ENCODE results near the gene KLRD1.

Gene KLRD1

DNA sequence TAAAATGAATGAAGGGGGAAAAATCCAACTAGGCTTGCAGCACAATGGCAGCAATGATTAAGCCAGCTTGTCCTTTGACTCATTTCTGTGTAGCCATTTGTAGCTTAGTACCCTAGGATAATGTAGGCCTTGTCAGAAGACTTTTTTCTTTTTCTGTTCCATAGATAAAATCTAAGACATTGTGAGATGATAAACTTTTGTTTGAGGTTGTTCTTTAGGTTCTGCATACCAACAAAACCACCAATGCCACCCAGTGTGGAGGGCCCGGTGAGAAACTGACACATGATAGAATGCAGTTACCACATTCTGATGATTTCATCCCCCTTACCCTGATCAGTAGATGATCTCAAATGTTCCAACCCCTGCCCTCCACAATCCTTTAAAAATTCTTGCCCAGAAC is 6.6 kb upstream of the KLRD1 start:
- no peak for TF ChIP-seq EZH2phosphoT487 (IDR thresholded peaks at IDR 0.05; ENCODE audit: borderline replicate concordance, low read length)
- TF ChIP-seq, protein P1, sequence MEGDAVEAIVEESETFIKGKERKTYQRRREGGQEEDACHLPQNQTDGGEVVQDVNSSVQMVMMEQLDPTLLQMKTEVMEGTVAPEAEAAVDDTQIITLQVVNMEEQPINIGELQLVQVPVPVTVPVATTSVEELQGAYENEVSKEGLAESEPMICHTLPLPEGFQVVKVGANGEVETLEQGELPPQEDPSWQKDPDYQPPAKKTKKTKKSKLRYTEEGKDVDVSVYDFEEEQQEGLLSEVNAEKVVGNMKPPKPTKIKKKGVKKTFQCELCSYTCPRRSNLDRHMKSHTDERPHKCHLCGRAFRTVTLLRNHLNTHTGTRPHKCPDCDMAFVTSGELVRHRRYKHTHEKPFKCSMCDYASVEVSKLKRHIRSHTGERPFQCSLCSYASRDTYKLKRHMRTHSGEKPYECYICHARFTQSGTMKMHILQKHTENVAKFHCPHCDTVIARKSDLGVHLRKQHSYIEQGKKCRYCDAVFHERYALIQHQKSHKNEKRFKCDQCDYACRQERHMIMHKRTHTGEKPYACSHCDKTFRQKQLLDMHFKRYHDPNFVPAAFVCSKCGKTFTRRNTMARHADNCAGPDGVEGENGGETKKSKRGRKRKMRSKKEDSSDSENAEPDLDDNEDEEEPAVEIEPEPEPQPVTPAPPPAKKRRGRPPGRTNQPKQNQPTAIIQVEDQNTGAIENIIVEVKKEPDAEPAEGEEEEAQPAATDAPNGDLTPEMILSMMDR (IDR thresholded peaks at IDR 0.05; ENCODE audit: low read depth, low read length, poor library complexity, severe bottlenecking): no peak
- H3K4me2 ChIP-seq (ENCODE audit: low read length): no peak overlapping the region
- H3K27ac ChIP-seq (ENCODE audit: low read depth, low read length): no peak overlapping the region
- no peak overlapping the region for H3K4me3 ChIP-seq (ENCODE audit: low read length)
- no peaks in the 10 kb centered on the region for H3K9me2 ChIP-seq (replicated peaks; ENCODE audit: control insufficient read depth, low read length)
- H4K20me1 ChIP-seq (ENCODE audit: control insufficient read depth, insufficient read depth, low read depth, low read length): no peaks in the 10 kb centered on the region
- no peaks in the 10 kb centered on the region for H3K4me1 ChIP-seq (ENCODE audit: control insufficient read depth, low read length)
- H3K36me3 ChIP-seq (ENCODE audit: control insufficient read depth, low read length): no peaks in the 10 kb centered on the region
- no peaks in the 10 kb centered on the region for H3F3A ChIP-seq (ENCODE audit: control insufficient read depth, insufficient read depth)
- no peaks in the 10 kb centered on the region for H3K79me2 ChIP-seq (ENCODE audit: control insufficient read depth, low read length)
- peaks cover 12% of the 10 kb centered on the region; the same call in 1 of the 2 replicates for H3K9me3 ChIP-seq (ENCODE audit: control insufficient read depth, insufficient read depth, low read length)
- no peaks in the 10 kb centered on the region for H3K27me3 ChIP-seq (ENCODE audit: control insufficient read depth, low read length)

DNA sequence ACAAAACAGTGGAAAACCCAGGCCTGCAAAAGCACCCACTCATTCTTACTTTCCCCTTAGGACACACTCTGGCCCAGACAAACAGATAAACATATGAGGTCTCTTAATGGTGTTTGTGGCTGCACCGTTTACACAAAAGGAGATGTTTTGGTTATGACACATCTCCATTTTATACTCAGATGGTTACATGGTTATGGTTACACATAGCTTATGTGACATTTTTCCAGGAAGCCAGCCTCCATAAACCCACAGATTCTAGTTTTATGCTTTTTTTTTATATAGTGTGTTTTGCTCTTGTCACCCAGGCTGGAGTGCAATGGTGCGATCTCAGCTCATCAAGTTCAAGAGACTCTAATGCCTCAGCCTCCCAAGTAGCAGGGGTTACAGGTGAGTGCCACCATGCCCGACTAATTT is 3.5 kb upstream of the KLRD1 start:
- H4K20me1 ChIP-seq (ENCODE audit: control insufficient read depth, insufficient read depth, low read depth, low read length): no peaks in the 10 kb centered on the region
- TF ChIP-seq, protein P1 (IDR thresholded peaks at IDR 0.05; ENCODE audit: low read depth, low read length, poor library complexity, severe bottlenecking): no peak
- TF ChIP-seq EZH2phosphoT487 (IDR thresholded peaks at IDR 0.05; ENCODE audit: borderline replicate concordance, low read length): no peak
- peaks cover 12% of the 10 kb centered on the region; the same call in 1 of the 2 replicates for H3K9me3 ChIP-seq (ENCODE audit: control insufficient read depth, insufficient read depth, low read length)
- H3F3A ChIP-seq (ENCODE audit: control insufficient read depth, insufficient read depth): no peaks in the 10 kb centered on the region
- no peak overlapping the region for H3K27ac ChIP-seq (ENCODE audit: low read depth, low read length)
- no peaks in the 10 kb centered on the region for H3K79me2 ChIP-seq (ENCODE audit: control insufficient read depth, low read length)
- no peaks in the 10 kb centered on the region for H3K36me3 ChIP-seq (ENCODE audit: control insufficient read depth, low read length)
- no peaks in the 10 kb centered on the region for H3K4me1 ChIP-seq (ENCODE audit: control insufficient read depth, low read length)
- H3K4me3 ChIP-seq (ENCODE audit: low read length): no peak overlapping the region
- no peak overlapping the region for H3K4me2 ChIP-seq (ENCODE audit: low read length)
- H3K9me2 ChIP-seq (replicated peaks; ENCODE audit: control insufficient read depth, low read length): no peaks in the 10 kb centered on the region
- H3K27me3 ChIP-seq (ENCODE audit: control insufficient read depth, low read length): no peaks in the 10 kb centered on the region

DNA sequence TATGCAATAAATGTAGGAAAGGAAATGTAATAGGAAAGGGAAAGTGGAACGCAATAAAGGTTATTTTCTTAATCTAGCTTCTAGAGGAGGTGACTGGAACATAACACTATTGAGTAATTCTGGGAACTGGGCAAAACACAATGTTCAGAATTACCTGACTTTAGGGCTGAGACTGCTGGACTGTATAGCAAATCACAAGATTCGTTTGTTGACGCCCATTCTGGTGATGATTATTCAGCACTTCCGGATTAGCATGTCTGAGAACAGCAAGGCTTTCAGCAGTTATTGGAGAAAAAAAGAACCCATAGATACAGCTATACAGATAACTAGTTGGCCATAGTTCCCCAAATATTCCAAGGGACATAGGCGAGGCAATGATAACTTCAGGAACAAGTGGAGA is 2.3 kb upstream of the KLRD1 start:
- Histone ChIP-seq H3K4me1 (ENCODE audit: control insufficient read depth, low read length) (peaks cover 7% of the 10 kb centered on the region), H3F3A (ENCODE audit: control insufficient read depth, insufficient read depth) (no peaks in the 10 kb centered on the region), H3K9me2 (replicated peaks; ENCODE audit: control insufficient read depth, low read length) (no peaks in the 10 kb centered on the region), H4K20me1 (ENCODE audit: control insufficient read depth, insufficient read depth, low read depth, low read length) (no peaks in the 10 kb centered on the region), H3K79me2 (ENCODE audit: control insufficient read depth, low read length) (no peaks in the 10 kb centered on the region), H3K27ac (ENCODE audit: low read depth, low read length) (no peak overlapping the region), H3K27me3 (ENCODE audit: control insufficient read depth, low read length) (no peaks in the 10 kb centered on the region), H3K9me3 (ENCODE audit: control insufficient read depth, insufficient read depth, low read length) (peaks cover 12% of the 10 kb centered on the region; the same call in 1 of the 2 replicates), H3K4me3 (ENCODE audit: low read length) (no peak overlapping the region), H3K4me2 (ENCODE audit: low read length) (no peak overlapping the region), H3K36me3 (ENCODE audit: control insufficient read depth, low read length) (no peaks in the 10 kb centered on the region)
- TF ChIP-seq, protein P1 (IDR thresholded peaks at IDR 0.05; ENCODE audit: low read depth, low read length, poor library complexity, severe bottlenecking): no peak
- TF ChIP-seq EZH2phosphoT487 (IDR thresholded peaks at IDR 0.05; ENCODE audit: borderline replicate concordance, low read length): no peak
